Sciatic nerve (tissue), 2 donors: ENCODE measurements around the gene FRMD1. TPM values are rescaled to one million over a fixed set of nuclear protein-coding genes. Genes with fewer than 3 reads are reported as not detected.

Source experiments
- ATAC-seq: fragments of 200-7000 bp; cut with Tn5 transposase; one replicate; pipeline ENCODE4 v1.9.1; 2020; ENCODE audit warnings: mild to moderate bottlenecking, moderate library complexity
- DNase-seq: peaks from one replicate; pipeline ENCODE4 v3.0.0-alpha.2; 2020; ENCODE audit warnings: low spot score
- intact Hi-C: fragments of 100-400 bp; cut with DNase I; formaldehyde crosslinking; loops from one replicate; pipeline ENCODE4 v1.14.2; 2022
- total RNA-seq: library from RNA; stranded (reverse); fragmentation: NEBNext Ultra II Directional; extraction: Animal tissue kit (Norgen Biotek cat#: 25700); gene quantifications from one replicate; pipeline ENCODE4 v1.2.1, GENCODE V29; 2021
- donor health status: DM: no; HTN: no; CAD: no.
- donor health status: DM: no; HTN: no; CAD: no.

The FRMD1 gene
- total RNA-seq, 1 donor from 2014 or later: 25.5 TPM

GRCh38 chr6:168004945-168005344, 74.1 kb downstream of the FRMD1 start:
- intact Hi-C loops: no loop called here
- ATAC-seq (no peak), DNase-seq (no peak)

- ATAC-seq: peak; percentile 27
- intact Hi-C loops: no loop called here
- no peak for DNase-seq
Observed at GRCh38 chr6:168004023-168004422, 75.0 kb downstream of the FRMD1 start.

Other genes with a start within 250 kb of the FRMD1 start
- 1.6 TPM for gene KIF25, start 81.5 kb downstream of the FRMD1 start, total RNA-seq
- gene DACT2, start 240.6 kb upstream of the FRMD1 start, total RNA-seq: 1.9 TPM